GM21423 (cell line): Measurements from ENCODE around the gene FRRS1L.
A peak's percentile ranks its signal among the peaks of the same experiment; 100 is the strongest.

Experiments
- ATAC-seq: cut with Tn5 transposase; IDR thresholded peaks from one replicate; pipeline ENCODE4 v1.9.1; 2021; ENCODE audit warnings: mild to moderate bottlenecking, moderate library complexity; ENCODE audit not compliant: unreplicated experiment

FRRS1L gene

DNA sequence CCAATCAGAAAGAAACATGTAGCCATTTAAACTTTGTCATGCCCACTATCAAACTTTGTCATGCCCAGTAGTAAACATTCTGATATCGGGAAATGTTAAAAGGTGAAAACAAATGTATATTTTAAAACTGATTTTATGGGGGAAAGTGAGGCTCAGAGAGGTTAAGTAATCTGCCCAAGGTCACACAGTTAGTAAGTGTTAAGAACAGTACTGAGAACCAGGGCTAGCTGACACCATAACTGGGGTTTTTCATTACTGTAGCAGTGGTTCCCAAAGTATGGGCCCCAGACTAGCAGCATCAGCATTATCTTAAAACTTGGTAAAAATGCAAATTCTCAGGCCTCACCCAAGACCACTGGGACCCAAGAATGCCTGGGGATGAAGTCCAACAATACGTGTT, 9.9 kb upstream of the FRRS1L start:
- ATAC-seq: no peak

DNA sequence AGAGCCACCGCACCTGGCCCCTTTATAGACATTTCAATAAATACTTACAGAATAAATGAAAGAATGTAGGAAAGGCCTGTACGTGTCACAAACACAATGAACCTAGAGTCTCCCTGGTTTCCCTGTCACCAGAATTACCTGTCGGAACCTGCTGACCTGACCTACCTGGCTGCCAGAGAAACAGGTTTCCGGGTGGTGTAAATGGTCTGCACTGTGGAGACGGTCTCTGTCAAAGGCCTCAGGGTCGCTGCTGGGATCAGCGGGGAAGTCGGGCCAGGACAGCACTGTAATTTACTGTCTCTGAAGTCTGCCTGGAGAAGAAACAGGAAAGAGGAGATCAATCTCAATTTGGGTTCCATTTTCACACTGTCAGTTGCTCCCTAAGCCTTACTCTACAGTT, 9.3 kb upstream of the FRRS1L start:
- no peak for ATAC-seq

DNA sequence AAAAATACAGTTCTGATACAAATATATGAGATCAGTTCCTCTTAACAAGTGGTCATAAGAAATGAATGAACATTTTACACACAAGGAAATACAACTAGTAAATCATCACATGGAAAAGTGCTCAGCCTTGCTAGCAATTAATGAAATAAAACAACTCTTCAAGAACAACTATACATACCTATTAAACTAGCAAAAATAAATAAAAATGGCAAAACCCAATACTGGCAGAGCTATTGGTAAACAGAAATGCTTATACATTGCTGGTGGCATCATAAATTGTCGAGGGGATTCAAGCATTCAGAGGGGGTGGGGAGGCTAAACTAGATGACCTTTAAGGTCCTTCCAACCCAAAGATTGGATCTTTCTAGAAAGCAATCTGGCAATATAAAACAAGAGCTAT, 5.9 kb upstream of the FRRS1L start:
- no peak for ATAC-seq

DNA sequence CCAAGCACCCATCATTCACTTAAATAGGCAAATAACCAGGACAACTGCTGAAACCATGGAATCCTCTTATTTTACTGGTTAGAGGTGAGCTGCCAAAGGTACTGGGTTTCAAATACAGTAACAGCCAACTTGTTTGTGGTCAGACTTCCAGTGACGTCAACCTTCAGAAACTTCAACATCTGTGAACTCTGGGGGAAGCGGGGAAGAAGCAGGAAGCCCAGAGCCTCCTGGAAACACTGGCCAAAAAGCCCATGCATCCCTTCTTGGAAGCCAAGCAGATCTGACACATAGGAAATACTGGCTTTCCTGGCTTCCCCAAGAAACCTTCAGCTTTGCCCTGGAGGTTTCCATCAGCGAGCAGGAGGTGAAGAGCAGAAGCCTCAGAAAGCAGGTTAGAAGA, 4.9 kb upstream of the FRRS1L start:
- no peak for ATAC-seq

DNA sequence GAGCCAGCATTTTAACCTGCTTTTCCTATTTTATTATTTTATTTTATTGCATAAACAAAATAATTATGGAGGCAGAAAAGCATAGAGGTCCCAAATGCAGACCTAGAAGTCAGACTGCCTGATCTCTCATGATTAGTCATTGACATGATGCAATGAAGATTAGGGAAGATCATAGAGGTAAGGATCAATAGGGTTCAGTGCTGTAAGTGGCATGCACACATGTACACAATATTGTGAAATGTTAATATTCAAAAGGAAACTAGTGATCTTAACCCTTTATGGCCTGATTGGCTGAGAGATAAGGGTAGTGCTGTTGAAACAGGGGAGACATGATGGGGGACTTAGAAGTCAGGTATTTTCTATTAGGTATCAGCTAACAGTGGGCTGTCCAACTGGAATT, 1.1 kb upstream of the FRRS1L start:
- no peak for ATAC-seq

- no peak for ATAC-seq
Observed at GRCh38 chr9:109167716-109168115, 667 bp upstream of the FRRS1L start.

- ATAC-seq: no peak
Observed at GRCh38 chr9:109166171-109166770, 778 bp downstream of the FRRS1L start.

GRCh38 chr9:109164042-109164441, 3.0 kb downstream of the FRRS1L start:
- peak; percentile 64 for ATAC-seq

GRCh38 chr9:109163194-109163593, 3.9 kb downstream of the FRRS1L start:
- ATAC-seq: no peak

DNA sequence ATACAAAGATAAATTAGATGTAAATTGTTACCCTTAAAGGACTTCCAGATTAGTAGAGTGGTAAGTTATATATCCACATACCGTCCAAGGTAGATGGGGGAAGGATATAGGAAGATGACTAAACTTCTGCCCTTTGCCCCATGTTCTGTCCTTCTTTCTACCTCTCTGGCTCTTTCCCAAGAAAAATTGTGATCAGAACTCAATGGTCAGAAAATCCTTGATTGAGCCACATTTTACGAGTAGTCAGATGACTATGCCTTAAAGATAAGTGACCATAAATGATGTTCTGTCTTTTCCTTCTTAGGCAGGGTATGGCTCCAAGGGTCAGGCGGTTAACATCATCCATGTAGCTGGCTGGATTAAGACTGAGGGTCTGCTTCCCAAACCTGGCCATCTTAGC, 4.4 kb downstream of the FRRS1L start:
- ATAC-seq: no peak

DNA sequence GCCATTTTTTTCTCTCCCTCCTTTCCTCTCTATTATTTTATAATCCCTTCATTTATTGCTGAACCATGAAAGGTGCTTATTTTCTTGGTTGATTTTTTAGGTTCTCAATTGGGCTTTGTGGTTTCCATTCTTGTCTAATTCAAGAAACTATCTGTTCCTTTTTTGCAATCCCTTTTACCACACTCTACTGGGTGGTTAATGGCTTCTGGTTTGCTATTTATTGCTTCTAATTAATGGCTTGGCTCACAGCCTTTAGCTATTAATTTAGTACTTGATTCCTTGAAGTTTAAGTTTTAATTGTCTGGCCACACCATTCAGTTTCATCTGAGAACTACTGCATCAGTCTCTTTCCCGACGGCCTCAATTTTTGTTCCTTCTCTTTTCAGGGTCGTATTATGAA, 5.6 kb downstream of the FRRS1L start:
- no peak for ATAC-seq

DNA sequence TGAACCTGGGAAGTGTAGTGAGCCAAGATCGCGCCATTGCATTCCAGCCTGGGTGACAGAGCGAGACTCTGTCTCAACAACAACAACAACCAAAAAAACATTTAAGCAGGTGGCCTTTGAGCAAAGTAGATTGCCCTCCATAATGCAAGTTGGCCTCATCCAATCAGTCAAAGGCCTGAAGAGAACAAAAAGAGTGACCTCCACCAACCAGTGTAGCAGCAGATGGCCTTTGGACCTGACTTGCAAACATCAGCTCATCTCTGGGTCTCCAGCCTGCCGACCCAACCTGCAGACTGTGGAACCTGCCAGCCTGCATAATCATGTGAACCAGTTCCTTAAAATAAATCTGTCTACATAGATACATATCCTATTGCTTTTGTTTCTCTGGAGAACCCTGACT, 7.5 kb downstream of the FRRS1L start:
- ATAC-seq: no peak

DNA sequence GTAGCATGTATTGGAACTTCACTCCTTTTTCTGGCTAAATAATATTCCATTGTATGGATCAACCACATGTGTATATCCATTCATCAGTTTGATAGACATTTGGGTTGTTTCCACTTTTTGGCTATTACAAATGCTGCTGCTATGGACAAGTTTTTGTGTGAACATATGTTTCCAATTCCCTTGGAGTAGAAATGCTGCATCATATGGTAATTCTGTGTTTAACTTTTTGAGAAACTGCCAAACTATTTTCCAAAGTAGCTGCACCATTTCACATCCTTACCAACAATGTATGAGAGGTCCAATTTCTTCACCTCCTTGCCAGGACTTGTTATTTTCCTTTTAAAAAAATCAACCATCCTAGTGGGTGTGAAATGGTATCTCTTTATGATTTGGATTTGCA, 8.4 kb downstream of the FRRS1L start:
- no peak for ATAC-seq

DNA sequence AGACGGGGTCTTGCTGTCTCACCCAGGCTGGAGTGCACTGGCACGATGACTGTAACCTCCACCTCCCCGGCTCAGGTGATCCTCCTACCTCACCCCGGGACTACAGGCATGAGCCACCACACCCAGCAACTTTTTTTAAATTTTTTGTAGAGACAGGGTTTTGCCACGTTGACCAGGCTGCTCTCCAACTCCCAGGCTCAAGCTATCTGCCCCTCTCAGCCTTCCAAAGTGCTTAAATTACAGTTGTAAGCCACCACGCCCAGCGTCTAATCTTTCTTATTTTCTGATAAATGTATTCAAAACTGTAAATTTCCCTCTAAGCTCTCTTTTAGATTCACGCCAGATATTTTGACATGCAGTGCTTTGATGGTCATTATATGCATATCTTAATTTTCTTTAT, 10.3 kb downstream of the FRRS1L start:
- no peak for ATAC-seq

- ATAC-seq: no peak
Observed at GRCh38 chr9:109150925-109151545, 16.0 kb downstream of the FRRS1L start.

DNA sequence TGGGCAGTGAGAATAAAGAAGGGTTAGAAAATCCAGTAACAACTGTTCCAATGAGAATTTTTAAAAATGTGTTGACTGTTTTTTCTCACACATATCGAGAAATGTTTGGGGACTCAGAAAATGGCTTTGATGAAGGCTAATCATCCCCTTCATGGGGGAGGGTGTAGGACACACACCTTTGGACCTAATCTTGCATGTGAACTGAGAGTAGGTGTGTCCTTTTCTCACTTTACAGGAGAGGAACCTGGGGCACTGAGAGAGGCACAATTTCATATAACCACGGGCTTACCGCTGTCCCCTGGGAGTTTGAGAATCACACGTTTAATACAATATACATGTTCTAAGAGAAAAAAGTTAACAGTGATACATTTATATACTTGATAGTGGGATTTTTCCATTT, 17.3 kb downstream of the FRRS1L start:
- ATAC-seq: no peak

- ATAC-seq: no peak
Observed at GRCh38 chr9:109149089-109149488, 18.0 kb downstream of the FRRS1L start.

DNA sequence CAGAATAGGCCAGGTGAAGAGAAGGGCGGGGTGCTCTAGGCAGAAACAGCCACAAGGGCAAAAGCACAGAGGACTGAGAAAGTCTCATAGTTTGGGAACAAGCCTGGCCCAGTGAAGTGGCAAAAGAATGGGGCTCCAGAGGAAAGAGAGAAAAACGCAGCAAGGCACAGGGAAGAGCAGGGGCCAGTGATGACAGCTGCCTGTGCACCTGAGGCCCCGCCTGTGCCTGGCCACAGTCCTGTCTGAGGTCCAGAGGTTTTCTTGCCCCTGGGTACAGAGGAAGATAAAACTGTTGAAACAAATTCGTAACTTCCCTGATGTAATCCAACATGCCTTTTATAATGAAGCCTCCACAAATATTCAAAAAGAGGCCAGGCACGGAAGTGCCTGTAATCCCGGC, 22.0 kb downstream of the FRRS1L start:
- ATAC-seq: no peak

DNA sequence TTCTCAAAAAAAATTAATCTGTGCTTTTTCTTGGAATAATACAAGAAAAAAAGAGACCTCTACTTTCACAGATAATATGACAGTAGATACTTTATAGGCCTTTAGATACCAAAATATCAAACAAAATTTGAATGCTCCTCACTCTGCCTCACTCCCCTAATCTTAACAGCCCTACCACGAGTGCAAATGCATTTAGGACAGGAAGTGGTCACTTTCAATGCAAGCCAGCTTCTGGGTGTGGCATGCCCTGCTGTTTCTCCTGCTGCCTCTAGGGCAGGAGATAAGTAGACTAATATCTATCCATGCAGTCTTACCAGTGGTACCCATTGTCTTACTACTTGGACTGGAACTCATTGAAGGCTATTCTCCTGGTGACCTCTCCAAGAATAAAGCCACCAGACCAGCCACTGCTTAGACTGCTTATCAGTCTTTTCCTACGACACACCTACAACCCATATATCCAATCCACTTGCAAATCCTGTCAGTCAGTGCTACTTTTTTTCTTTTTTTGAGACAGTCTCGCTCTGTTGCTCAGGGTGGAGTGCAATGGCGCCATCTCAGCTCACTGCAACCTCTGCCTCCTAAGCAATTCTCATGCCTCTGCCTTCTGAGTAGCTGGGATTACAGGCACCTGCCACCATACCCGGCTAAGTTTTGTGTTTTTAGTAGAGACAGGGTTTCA, 23.0 kb downstream of the FRRS1L start:
- peak; percentile 99 for ATAC-seq

GRCh38 chr9:109141375-109141774, 25.7 kb downstream of the FRRS1L start:
- ATAC-seq: no peak

DNA sequence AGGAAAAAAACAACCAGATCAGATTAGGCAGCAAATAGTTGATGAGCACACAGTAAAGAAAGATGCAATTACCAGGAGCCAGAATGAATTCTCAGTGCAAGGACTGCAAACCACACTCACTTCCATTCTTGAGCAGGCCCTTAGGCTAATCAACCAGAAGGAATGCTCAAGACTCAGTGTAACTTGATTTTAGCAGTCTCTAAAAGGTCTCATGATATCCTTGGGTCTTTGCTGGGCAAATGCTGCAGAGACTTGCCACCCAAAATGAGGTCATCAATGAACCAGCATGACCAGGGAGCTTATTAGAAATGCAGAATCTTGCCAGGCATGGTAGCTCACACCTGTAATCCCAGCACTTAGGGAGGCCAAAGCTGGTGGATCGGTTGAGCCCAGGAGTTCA, 27.2 kb downstream of the FRRS1L start:
- ATAC-seq: no peak

GRCh38 chr9:109138421-109138820, 28.6 kb downstream of the FRRS1L start:
- ATAC-seq: no peak

- ATAC-seq: no peak
Observed at GRCh38 chr9:109134167-109134578, 32.9 kb downstream of the FRRS1L start.
